SK-N-SH (cell line): ENCODE results near the gene ISL2. TPM values are rescaled to one million over a fixed set of nuclear protein-coding genes. Genes with fewer than 3 reads are reported as not detected.

Experiments used
- CTCF ChIA-PET: fragments of 300-600, 350-600 bp; formaldehyde crosslinking; extraction: SDS; loops from one replicate; lab custom pipeline; 2021; lab: Yijun Ruan, JAX
- POLR2A ChIA-PET: fragments of 350-600 bp; sonication (Branson Sonifier 250); formaldehyde crosslinking; extraction: SDS; loops from one replicate; lab custom pipeline; 2020; ENCODE audit warnings: antibody characterized with exemption, inconsistent platforms; lab: Yijun Ruan, JAX
- DNase-seq: peaks from one replicate; pipeline ENCODE4 v3.0.0; 2012
- H2AFZ ChIP-seq: fragments of 200-600 bp; sonication (generic); 2 replicates; pipeline ENCODE4 v1.8.1; 2016; ENCODE audit warnings: antibody characterized with exemption, mild to moderate bottlenecking, low read depth
- H3F3A ChIP-seq: fragments of 200-600 bp; sonication (generic); replicated peaks from 2 replicates; pipeline ENCODE3; 2016; ENCODE audit warnings: antibody characterized with exemption, mild to moderate bottlenecking; ENCODE audit not compliant: insufficient read depth
- H3K27ac ChIP-seq, 2 experiments: fragments of 200-500 bp in 1 of 2; fragments of 200-600 bp in 1 of 2; sonication (Bioruptor generic) in 1 of 2; sonication (generic), shearing (Covaris generic) in 1 of 2; 2 replicates each; pipeline versions ENCODE4 v1.5.1 to v1.6.1; 2014 to 2016; ENCODE audit warnings: low read depth in 2 of 2, inconsistent platforms in 1 of 2, low read length in 1 of 2, mild to moderate bottlenecking in 1 of 2, mixed read lengths in 1 of 2
- H3K27me3 ChIP-seq: fragments of 200-600 bp; sonication (generic), shearing (Covaris generic); 2 replicates; pipeline ENCODE4 v1.6.1; 2016; ENCODE audit warnings: mixed run types; ENCODE audit not compliant: insufficient read depth
- H3K36me3 ChIP-seq, 2 experiments: fragments of 200-500 bp in 1 of 2; fragments of 200-600 bp in 1 of 2; sonication (Bioruptor generic) in 1 of 2; sonication (generic) in 1 of 2; replicated peaks in 1 of 2; 2 replicates each; pipeline versions ENCODE3 to v1.5.1; 2014 to 2016; ENCODE audit warnings: low read length in 1 of 2, mild to moderate bottlenecking in 1 of 2; ENCODE audit not compliant: insufficient read depth in 2 of 2, control insufficient read depth in 1 of 2
- H3K4me1 ChIP-seq, 2 experiments: fragments of 200-500 bp in 1 of 2; fragments of 200-600 bp in 1 of 2; sonication (Bioruptor generic) in 1 of 2; sonication (generic), shearing (Covaris generic) in 1 of 2; 2 replicates each; pipeline versions ENCODE4 v1.5.1 to v1.6.1; 2014 to 2016; ENCODE audit warnings: low read depth in 1 of 2, low read length in 1 of 2, mixed run types in 1 of 2; ENCODE audit not compliant: insufficient read depth in 2 of 2, control insufficient read depth in 1 of 2
- H3K4me2 ChIP-seq: fragments of 200-600 bp; sonication (generic), shearing (Covaris generic); 2 replicates; pipeline ENCODE4 v1.6.1; 2017; ENCODE audit warnings: mixed run types
- H3K4me3 ChIP-seq, 2 experiments: fragments of 200-500 bp in 1 of 2; fragments of 200-600 bp in 1 of 2; sonication (Bioruptor generic) in 1 of 2; sonication (generic), shearing (Covaris generic) in 1 of 2; 2 replicates each; pipeline versions ENCODE4 v1.5.1 to v1.8.1; 2014 to 2016; ENCODE audit warnings: low read depth in 2 of 2, inconsistent platforms in 1 of 2, low read length in 1 of 2, mild to moderate bottlenecking in 1 of 2, mixed read lengths in 1 of 2, moderate library complexity in 1 of 2
- H3K79me2 ChIP-seq: fragments of 200-600 bp; sonication (generic); 2 replicates; pipeline ENCODE4 v1.8.1; 2017; ENCODE audit warnings: mild to moderate bottlenecking; ENCODE audit not compliant: insufficient read depth
- H3K9ac ChIP-seq: fragments of 200-600 bp; sonication (generic); 2 replicates; pipeline ENCODE4 v1.6.1; 2017; ENCODE audit warnings: mixed run types
- H3K9me2 ChIP-seq: fragments of 200-600 bp; sonication (generic); 2 replicates; pipeline ENCODE4 v1.6.1; 2017; ENCODE audit warnings: mixed run types
- H3K9me3 ChIP-seq: fragments of 200-600 bp; sonication (generic); 2 replicates; pipeline ENCODE4 v1.6.1; 2017; ENCODE audit warnings: mixed run types, mild to moderate bottlenecking, moderate library complexity
- H4K20me1 ChIP-seq: fragments of 200-600 bp; sonication (generic); 2 replicates; pipeline ENCODE4 v1.6.1; 2017; ENCODE audit warnings: mild to moderate bottlenecking, mixed run types; ENCODE audit not compliant: insufficient read depth
- CTCF ChIP-seq: fragments of 200-600 bp; sonication (generic); IDR thresholded peaks from 2 replicates; pipeline ENCODE4 v1.6.1; 2017; ENCODE audit warnings: antibody characterized with exemption, mild to moderate bottlenecking, moderate library complexity
- EP300 ChIP-seq, 2 experiments: IDR thresholded peaks; 2 replicates each; pipeline versions ENCODE4 v1.4.0 to v1.6.1; 2012; ENCODE audit warnings: borderline replicate concordance in 1 of 2, low read depth in 1 of 2, low read length in 1 of 2
- FOXJ3 ChIP-seq: sonication (generic); formaldehyde crosslinking; IDR thresholded peaks from 2 replicates; pipeline ENCODE4 v1.5.1; 2020; ENCODE audit warnings: mild to moderate bottlenecking, missing genetic modification reagents
- FOXM1 ChIP-seq: IDR thresholded peaks from 2 replicates; pipeline ENCODE4 v1.4.0; 2012; ENCODE audit warnings: low read depth, mild to moderate bottlenecking
- GABPA ChIP-seq: IDR thresholded peaks from 2 replicates; pipeline ENCODE4 v1.4.0; 2012; ENCODE audit warnings: low read depth, mild to moderate bottlenecking
- POLR2AphosphoS5 ChIP-seq: IDR thresholded peaks from 2 replicates; pipeline ENCODE4 v1.6.1; 2012; ENCODE audit warnings: low read depth, low read length
- RAD21 ChIP-seq: IDR thresholded peaks from 2 replicates; pipeline ENCODE4 v1.6.1; 2012; ENCODE audit warnings: mild to moderate bottlenecking, low read length
- RCOR1 ChIP-seq: fragments of 150-350 bp; IDR thresholded peaks from 2 replicates; pipeline ENCODE4 v1.6.1; 2017; ENCODE audit warnings: antibody characterized with exemption, low read length
- RFX5 ChIP-seq: IDR thresholded peaks from 2 replicates; pipeline ENCODE4 v1.6.1; 2012; ENCODE audit warnings: mild to moderate bottlenecking, improper control_type of control experiment, low read length
- RXRA ChIP-seq: IDR thresholded peaks from 2 replicates; pipeline ENCODE4 v1.4.0; 2012; ENCODE audit warnings: low read depth, mild to moderate bottlenecking, borderline replicate concordance
- TAF1 ChIP-seq: IDR thresholded peaks from 2 replicates; pipeline ENCODE4 v1.6.1; 2012; ENCODE audit warnings: low read depth, mild to moderate bottlenecking, low read length, moderate library complexity, borderline replicate concordance
- TCF12 ChIP-seq: IDR thresholded peaks from 2 replicates; pipeline ENCODE4 v1.4.0; 2012
- YY1 ChIP-seq: IDR thresholded peaks from 2 replicates; pipeline ENCODE4 v1.4.0; 2012; ENCODE audit warnings: low read depth, mild to moderate bottlenecking
- WGBS: methylation state at CpG from one replicate; pipeline ENCODE4 v1.1.6; 2017; ENCODE audit warnings: low lambda C conversion rate; 5-methylcytosine and 5-hydroxymethylcytosine counted together
- polyA plus RNA-seq, 3 experiments: library from polyadenylated mRNA; depleted of rRNA; stranded (reverse); fragments of >200 nt; gene quantifications; 2 replicates each; pipeline ENCODE4 v1.2.3, GENCODE V29; 2012
- TF ChIP-seq, protein P1 (sequence below): IDR thresholded peaks from 2 replicates; pipeline ENCODE4 v1.6.1; 2012; ENCODE audit warnings: mild to moderate bottlenecking, low read depth, low read length, moderate library complexity

ISL2 gene
- polyA plus RNA-seq, 1 of the 3 experiments (the other 2 are of a cell fraction) = 6.0 TPM

GRCh38 chr15:76376029-76376428 lies 39.5 kb downstream of the ISL2 start (continued):
- TF ChIP-seq EP300 (IDR thresholded peaks at IDR 0.05; ENCODE audit: borderline replicate concordance in 1 of 2, low read depth in 1 of 2, low read length in 1 of 2) = no peak
- TF ChIP-seq TCF12 = no peak
- TF ChIP-seq RFX5 = no peak
- TF ChIP-seq RCOR1 = no peak
- TF ChIP-seq GABPA = no peak
- TF ChIP-seq TAF1 = no peak

DNA sequence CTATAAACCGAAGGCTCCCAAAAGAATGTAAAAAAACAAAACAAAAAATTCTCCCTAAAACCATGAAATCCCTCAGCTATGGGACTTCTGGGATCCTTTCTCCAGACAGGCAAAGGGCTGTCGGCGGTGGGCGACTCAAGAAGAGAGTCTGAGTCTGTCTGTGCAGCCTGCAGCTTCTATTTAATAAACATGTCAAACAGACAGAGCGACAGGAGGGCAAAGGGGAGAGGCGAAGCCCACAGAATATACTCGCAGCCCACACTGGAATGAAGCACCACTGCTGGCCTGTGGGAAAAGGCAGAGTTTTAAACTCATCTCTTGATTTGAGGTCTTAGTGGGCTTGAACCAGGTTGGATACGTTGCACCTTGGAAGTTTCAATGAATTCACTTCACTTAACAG lies 40.2 kb downstream of the ISL2 start:
- no peaks in the 10 kb centered on the region for H3K79me2 ChIP-seq
- no peaks in the 10 kb centered on the region for H4K20me1 ChIP-seq
- POLR2A ChIA-PET = no interaction called here
- DNase-seq = no peak
- H3K4me3 ChIP-seq = no peak overlapping the region
- CTCF ChIA-PET = interaction anchor here (1.4 kb wide), 1 partner anchor 17 kb away, joined by 3 read pairs; no protein-coding TSS in a partner anchor
- H2AFZ ChIP-seq = no peak overlapping the region
- TF ChIP-seq YY1 (no peak), CTCF (no peak)
- no peaks in the 10 kb centered on the region for H3K9me2 ChIP-seq
- H3K36me3 ChIP-seq = no peaks in the 10 kb centered on the region
- no peak overlapping the region for H3K9ac ChIP-seq
- no peaks in the 10 kb centered on the region for H3F3A ChIP-seq
- no peak overlapping the region for H3K4me2 ChIP-seq
- H3K27ac ChIP-seq = no peak overlapping the region
- no peaks in the 10 kb centered on the region for H3K9me3 ChIP-seq
- 87% methylated on average over 8 of the region's 8 CpGs for WGBS
- no peaks in the 10 kb centered on the region for H3K27me3 ChIP-seq
- peaks cover 7 to 13% of the 10 kb centered on the region in 2 experiments; a peak in 2 of 4 replicates for H3K4me1 ChIP-seq

GRCh38 chr15:76377217-76377616 lies 40.6 kb downstream of the ISL2 start:
- H3K36me3 ChIP-seq = no peaks in the 10 kb centered on the region
- 63% methylated on average over 2 of the region's 2 CpGs for whole genome bisulfite sequencing
- H3K27me3 ChIP-seq = no peaks in the 10 kb centered on the region
- no peaks in the 10 kb centered on the region for H3K9me3 ChIP-seq
- no peak overlapping the region for H2AFZ ChIP-seq
- ChIA-PET POLR2A (no interaction called here), CTCF (interaction anchor here (1.4 kb wide), 1 partner anchor 17 kb away, joined by 3 read pairs; no protein-coding TSS in a partner anchor)
- TF ChIP-seq RXRA = no peak
- TF ChIP-seq RFX5 = no peak
- TF ChIP-seq POLR2AphosphoS5 = no peak
- TF ChIP-seq FOXJ3 = no peak
- no peak for TF ChIP-seq TAF1
- TF ChIP-seq, protein P1, sequence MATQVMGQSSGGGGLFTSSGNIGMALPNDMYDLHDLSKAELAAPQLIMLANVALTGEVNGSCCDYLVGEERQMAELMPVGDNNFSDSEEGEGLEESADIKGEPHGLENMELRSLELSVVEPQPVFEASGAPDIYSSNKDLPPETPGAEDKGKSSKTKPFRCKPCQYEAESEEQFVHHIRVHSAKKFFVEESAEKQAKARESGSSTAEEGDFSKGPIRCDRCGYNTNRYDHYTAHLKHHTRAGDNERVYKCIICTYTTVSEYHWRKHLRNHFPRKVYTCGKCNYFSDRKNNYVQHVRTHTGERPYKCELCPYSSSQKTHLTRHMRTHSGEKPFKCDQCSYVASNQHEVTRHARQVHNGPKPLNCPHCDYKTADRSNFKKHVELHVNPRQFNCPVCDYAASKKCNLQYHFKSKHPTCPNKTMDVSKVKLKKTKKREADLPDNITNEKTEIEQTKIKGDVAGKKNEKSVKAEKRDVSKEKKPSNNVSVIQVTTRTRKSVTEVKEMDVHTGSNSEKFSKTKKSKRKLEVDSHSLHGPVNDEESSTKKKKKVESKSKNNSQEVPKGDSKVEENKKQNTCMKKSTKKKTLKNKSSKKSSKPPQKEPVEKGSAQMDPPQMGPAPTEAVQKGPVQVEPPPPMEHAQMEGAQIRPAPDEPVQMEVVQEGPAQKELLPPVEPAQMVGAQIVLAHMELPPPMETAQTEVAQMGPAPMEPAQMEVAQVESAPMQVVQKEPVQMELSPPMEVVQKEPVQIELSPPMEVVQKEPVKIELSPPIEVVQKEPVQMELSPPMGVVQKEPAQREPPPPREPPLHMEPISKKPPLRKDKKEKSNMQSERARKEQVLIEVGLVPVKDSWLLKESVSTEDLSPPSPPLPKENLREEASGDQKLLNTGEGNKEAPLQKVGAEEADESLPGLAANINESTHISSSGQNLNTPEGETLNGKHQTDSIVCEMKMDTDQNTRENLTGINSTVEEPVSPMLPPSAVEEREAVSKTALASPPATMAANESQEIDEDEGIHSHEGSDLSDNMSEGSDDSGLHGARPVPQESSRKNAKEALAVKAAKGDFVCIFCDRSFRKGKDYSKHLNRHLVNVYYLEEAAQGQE = no peak
- TF ChIP-seq FOXM1 = no peak
- TF ChIP-seq RAD21 = no peak
- no peaks in the 10 kb centered on the region for H4K20me1 ChIP-seq
- H3K4me3 ChIP-seq = no peak overlapping the region
- no peaks in the 10 kb centered on the region for H3K9me2 ChIP-seq
- H3K4me1 ChIP-seq = peaks cover 7 to 13% of the 10 kb centered on the region in 2 experiments; a peak in 2 of 4 replicates
- no peak overlapping the region for H3K4me2 ChIP-seq
- no peak overlapping the region for H3K27ac ChIP-seq
- no peak overlapping the region for H3K9ac ChIP-seq
- no peaks in the 10 kb centered on the region for H3K79me2 ChIP-seq
- no peak for DNase-seq
- no peaks in the 10 kb centered on the region for H3F3A ChIP-seq
